Body of pancreas (tissue), 4 donors: ENCODE measurements around the gene CAPN10. TPM values are rescaled to one million over a fixed set of nuclear protein-coding genes. Genes with fewer than 3 reads are reported as not detected.

Experiments used
- ATAC-seq: fragments of 150-250 bp; one replicate; pipeline ENCODE4 v1.9.1; 2016
- DNase-seq, 4 donors: peaks; one replicate each; pipeline ENCODE4 v3.0.0-alpha.2; 2019
- H3K27ac ChIP-seq, 4 donors: fragments of 200-600 bp; sonication (generic); 1 replicate in 3 of 4; 2 replicates in 1 of 4; pipeline versions ENCODE4 v1.5.1 to v1.6.1; 2016 to 2019; ENCODE audit warnings: mild to moderate bottlenecking in 1 of 4, mixed read lengths in 1 of 4, moderate library complexity in 1 of 4
- H3K27me3 ChIP-seq, 2 donors: fragments of 200-600 bp; sonication (generic); one replicate each; pipeline ENCODE4 v1.6.0; 2016; ENCODE audit warnings: mild to moderate bottlenecking in 1 of 2
- H3K36me3 ChIP-seq, 2 donors: fragments of 200-600 bp; sonication (generic); replicated peaks in 1 of 2; 2 replicates each; pipeline ENCODE4 v1.5.1; 2016; ENCODE audit warnings: low read depth in 2 of 2; ENCODE audit not compliant: insufficient read depth in 1 of 2
- H3K4me1 ChIP-seq: fragments of 200-600 bp; sonication (generic); one replicate; pipeline ENCODE4 v1.6.0; 2016
- H3K4me3 ChIP-seq, 2 donors: fragments of 200-600 bp; sonication (generic); 1 replicate in 1 of 2; 2 replicates in 1 of 2; pipeline ENCODE4 v1.5.1; 2016 to 2019
- H3K9me3 ChIP-seq, 3 donors: fragments of 200-600 bp; sonication (generic); 1 replicate in 2 of 3; 2 replicates in 1 of 3; pipeline ENCODE4 v1.5.1; 2016
- CTCF ChIP-seq, 7 experiments: fragments of 450-650 bp in 4 of 7; fragments of 200-600 bp in 3 of 7; sonication (generic) in 3 of 7; IDR thresholded peaks; one replicate each; pipeline ENCODE4 v1.5.1; 2016 to 2019; ENCODE audit warnings: antibody characterized with exemption in 7 of 7
- POLR2A ChIP-seq, 3 donors: fragments of 450-650 bp; IDR thresholded peaks; one replicate each; pipeline ENCODE4 v1.6.1; 2016; ENCODE audit warnings: antibody characterized with exemption in 3 of 3, mild to moderate bottlenecking in 2 of 3
- WGBS, 2 donors: methylation state at CpG; one replicate each; pipeline ENCODE4 v1.1.5; 2017; 5-methylcytosine and 5-hydroxymethylcytosine counted together
- intact Hi-C: fragments of 100-400 bp; cut with DNase I; formaldehyde crosslinking; loops from one replicate; pipeline ENCODE4 v1.15.1; 2023
- total RNA-seq, 2 donors: library from RNA; depleted of rRNA; stranded (reverse); fragments of >200 nt; gene quantifications; one replicate each; pipeline ENCODE4 v1.1.0, GENCODE V29; 2016

The CAPN10 gene
- total RNA-seq, 2 donors from 2014 or later = 16.3 to 34.3 TPM

GRCh38 chr2:240644171-240644651 is 57.7 kb downstream of the CAPN10 start:
- Histone ChIP-seq H3K4me3 (no peak overlapping the region), H3K27me3 (peaks cover 0 to 3% of the 10 kb centered on the region in 2 donors), H3K9me3 (no peaks in the 10 kb centered on the region), H3K27ac (no peak overlapping the region), H3K4me1 (no peaks in the 10 kb centered on the region), H3K36me3 (no peaks in the 10 kb centered on the region)
- DNase-seq = no peak
- TF ChIP-seq CTCF (IDR thresholded peaks at IDR 0.05) (no peak), POLR2A (IDR thresholded peaks at IDR 0.05) (no peak)
- WGBS, 2 donors = 53 to 56% methylated on average over 8 to 14 of the region's 14 CpGs
- intact Hi-C loops = no loop called here
- no peak for ATAC-seq

GRCh38 chr2:240644859-240645301 is 58.3 kb downstream of the CAPN10 start:
- Histone ChIP-seq H3K9me3 (no peaks in the 10 kb centered on the region), H3K4me3 (no peak overlapping the region), H3K4me1 (no peaks in the 10 kb centered on the region), H3K27ac (no peak overlapping the region), H3K27me3 (peaks cover 0 to 6% of the 10 kb centered on the region in 2 donors), H3K36me3 (no peaks in the 10 kb centered on the region)
- intact Hi-C loops = no loop called here
- TF ChIP-seq CTCF (IDR thresholded peaks at IDR 0.05) (no peak), POLR2A (IDR thresholded peaks at IDR 0.05) (no peak)
- 44 to 52% methylated on average over 6 to 8 of the region's 8 CpGs for WGBS, 2 donors
- ATAC-seq = no peak
- DNase-seq = no peak

- intact Hi-C loops = no loop called here
- ATAC-seq = no peak
- no peak for DNase-seq
- Histone ChIP-seq H3K4me3 (no peak overlapping the region), H3K27ac (no peak overlapping the region), H3K9me3 (no peaks in the 10 kb centered on the region), H3K36me3 (no peaks in the 10 kb centered on the region), H3K4me1 (no peaks in the 10 kb centered on the region), H3K27me3 (peaks cover 0 to 6% of the 10 kb centered on the region in 2 donors)
- TF ChIP-seq CTCF (IDR thresholded peaks at IDR 0.05) = no peak
- no peak for TF ChIP-seq POLR2A (IDR thresholded peaks at IDR 0.05)
- WGBS, 2 donors = 81 to 90% methylated on average over 2 to 10 of the region's 10 CpGs
Observed at GRCh38 chr2:240645346-240645745, 58.8 kb downstream of the CAPN10 start.

- ATAC-seq (no peak), DNase-seq (no peak)
- no peaks in the 10 kb centered on the region for H3K4me1 ChIP-seq
Observed at GRCh38 chr2:240645801-240646175, 59.3 kb downstream of the CAPN10 start.

More at GRCh38 chr2:240645801-240646175, 59.3 kb downstream of the CAPN10 start:
- H3K27ac ChIP-seq = no peak overlapping the region
- H3K9me3 ChIP-seq = no peaks in the 10 kb centered on the region
- TF ChIP-seq POLR2A (IDR thresholded peaks at IDR 0.05) = no peak
- no peak for TF ChIP-seq CTCF (IDR thresholded peaks at IDR 0.05)
- H3K27me3 ChIP-seq = peaks cover 0 to 6% of the 10 kb centered on the region in 2 donors
- 79 to 86% methylated on average over 9 to 10 of the region's 10 CpGs for WGBS, 2 donors
- intact Hi-C loops = no loop called here
- no peaks in the 10 kb centered on the region for H3K36me3 ChIP-seq
- no peak overlapping the region for H3K4me3 ChIP-seq
